Measurements from ENCODE around the gene CEBPZ. TPM values are rescaled to one million over a fixed set of nuclear protein-coding genes. Genes with fewer than 3 reads are reported as not detected.

CEBPZ gene
- total and polyA plus RNA-seq, 3 experiments from 2014 or later, result 31.1 to 104 (median 100) TPM

GRCh38 chr2:37168217-37168981 lies 63.0 kb downstream of the CEBPZ start:
- H3K4me3 Mint-ChIP-seq, result no peak overlapping the region
- ChIA-PET POLR2A (no interaction called here), CTCF (interaction anchor here (0.8 to 3.4 kb wide), 5 partner anchors 11 to 709 kb away, joined by 3 to 26 read pairs (median 3); partner anchors contain the start of genes CEBPZ, CEBPZOS, EIF2AK2 and NDUFAF7)
- peak in 2 of 5 donors; percentile 31 to 33 for DNase-seq
- H3K27ac Mint-ChIP-seq, result peak overlapping the region in 1 of 8 donors; percentile 77
- no peak overlapping the region for H3K4me3 ChIP-seq (ENCODE audit: low read length)
- no peaks in the 10 kb centered on the region for H3K36me3 ChIP-seq (ENCODE audit: insufficient read depth, low read length)
- peaks cover 3 to 8% of the 10 kb centered on the region in 2 donors for H3K27me3 Mint-ChIP-seq
- peaks cover 7 to 17% (median 14%) of the 10 kb centered on the region in 5 donors for H3K9me3 Mint-ChIP-seq
- peaks cover 0 to 3% (median 0%) of the 10 kb centered on the region in 3 donors for H3K4me1 Mint-ChIP-seq
- H3K9me3 ChIP-seq (ENCODE audit: low read length), result no peaks in the 10 kb centered on the region
- H3K27ac ChIP-seq (ENCODE audit: low read depth, low read length), result no peak overlapping the region
- H3K27me3 ChIP-seq (ENCODE audit: insufficient read depth, low read length, poor library complexity, severe bottlenecking), result no peaks in the 10 kb centered on the region
- H3K4me1 ChIP-seq (ENCODE audit: insufficient read depth, low read length), result no peaks in the 10 kb centered on the region
- peaks cover 0 to 16% (median 2%) of the 10 kb centered on the region in 3 donors for H3K36me3 Mint-ChIP-seq

GRCh38 chr2:37167636-37168180 lies 63.7 kb downstream of the CEBPZ start:
- no peaks in the 10 kb centered on the region for H3K9me3 ChIP-seq (ENCODE audit: low read length)
- CTCF ChIA-PET, result interaction anchor here (0.8 to 3.4 kb wide), 4 partner anchors 11 to 710 kb away, joined by 3 to 26 read pairs (median 4); partner anchors contain the start of genes CEBPZOS and EIF2AK2
- POLR2A ChIA-PET, result no interaction called here
- no peak overlapping the region for H3K4me3 Mint-ChIP-seq
- no peaks in the 10 kb centered on the region for H3K4me1 ChIP-seq (ENCODE audit: insufficient read depth, low read length)
- peaks cover 0 to 16% (median 2%) of the 10 kb centered on the region in 3 donors for H3K36me3 Mint-ChIP-seq
- H3K27ac Mint-ChIP-seq, result peak overlapping the region in 1 of 8 donors; percentile 77
- H3K4me3 ChIP-seq (ENCODE audit: low read length), result no peak overlapping the region
- no peaks in the 10 kb centered on the region for H3K27me3 ChIP-seq (ENCODE audit: insufficient read depth, low read length, poor library complexity, severe bottlenecking)
- peaks cover 0 to 3% (median 0%) of the 10 kb centered on the region in 3 donors for H3K4me1 Mint-ChIP-seq
- H3K9me3 Mint-ChIP-seq, result peaks cover 7 to 17% (median 14%) of the 10 kb centered on the region in 5 donors
- H3K36me3 ChIP-seq (ENCODE audit: insufficient read depth, low read length), result no peaks in the 10 kb centered on the region
- DNase-seq, result no peak
- H3K27me3 Mint-ChIP-seq, result peaks cover 3 to 8% of the 10 kb centered on the region in 2 donors
- no peak overlapping the region for H3K27ac ChIP-seq (ENCODE audit: low read depth, low read length)

GRCh38 chr2:37164757-37165156 lies 66.6 kb downstream of the CEBPZ start:
- ChIA-PET POLR2A (no interaction called here), CTCF (no interaction called here)
- H3K36me3 ChIP-seq (ENCODE audit: insufficient read depth, low read length), result no peaks in the 10 kb centered on the region
- Mint-ChIP-seq H3K27ac (no peak overlapping the region), H3K4me3 (no peak overlapping the region), H3K4me1 (peaks cover 0 to 20% (median 6%) of the 10 kb centered on the region in 3 donors), H3K27me3 (peaks cover 1 to 8% of the 10 kb centered on the region in 2 donors), H3K9me3 (peaks cover 7 to 17% (median 14%) of the 10 kb centered on the region in 5 donors), H3K36me3 (peaks cover 2 to 16% (median 3%) of the 10 kb centered on the region in 3 donors)
- H3K9me3 ChIP-seq (ENCODE audit: low read length), result no peaks in the 10 kb centered on the region
- no peak overlapping the region for H3K4me3 ChIP-seq (ENCODE audit: low read length)
- no peak for DNase-seq
- no peaks in the 10 kb centered on the region for H3K4me1 ChIP-seq (ENCODE audit: insufficient read depth, low read length)
- no peaks in the 10 kb centered on the region for H3K27me3 ChIP-seq (ENCODE audit: insufficient read depth, low read length, poor library complexity, severe bottlenecking)
- H3K27ac ChIP-seq (ENCODE audit: low read depth, low read length), result no peak overlapping the region

GRCh38 chr2:37156857-37157714 lies 74.3 kb downstream of the CEBPZ start, which contains the start of gene EIF2AK2:
TSS of gene EIF2AK2 (minus strand) at chr2:37156980. CDS start at chr2:37147806, 9,174 bp downstream.
- Mint-ChIP-seq H3K27ac (peak within 1 kb of the TSS; percentile 92 to 98 (median 95)), H3K9me3 (no peaks in the 10 kb centered on the region), H3K4me3 (peak within 1 kb of the TSS; percentile 90 to 98 (median 95)), H3K27me3 (no peaks in the 10 kb centered on the region), H3K36me3 (peaks cover 9 to 30% (median 13%) of the 10 kb centered on the region in 3 donors), H3K4me1 (peaks cover 48 to 79% (median 50%) of the 10 kb centered on the region in 3 donors)
- H3K27ac ChIP-seq (ENCODE audit: low read depth, low read length), result peak within 1 kb of the TSS; percentile 78
- peaks cover 22% of the 10 kb centered on the region for H3K4me1 ChIP-seq (ENCODE audit: insufficient read depth, low read length)
- DNase-seq, result peak; percentile 79 to 91 (median 86)
- H3K27me3 ChIP-seq (ENCODE audit: insufficient read depth, low read length, poor library complexity, severe bottlenecking), result no peaks in the 10 kb centered on the region
- H3K4me3 ChIP-seq (ENCODE audit: low read length), result peak within 1 kb of the TSS; percentile 90
- ChIA-PET CTCF (interaction anchor here (1.0 to 4.6 kb wide), 2 partner anchors 11 to 74 kb away, joined by 3 to 26 read pairs; partner anchors contain the start of genes CEBPZ and NDUFAF7), POLR2A (interaction anchor here (1.0 to 1.5 kb wide), 3 partner anchors 40 to 150 kb away, joined by 3 to 4 read pairs (median 3); partner anchors contain the start of genes CEBPZ and NDUFAF7)
- no peaks in the 10 kb centered on the region for H3K9me3 ChIP-seq (ENCODE audit: low read length)
- H3K36me3 ChIP-seq (ENCODE audit: insufficient read depth, low read length), result no peaks in the 10 kb centered on the region

GRCh38 chr2:37156071-37156856 lies 75.1 kb downstream of the CEBPZ start:
- no peaks in the 10 kb centered on the region for H3K9me3 Mint-ChIP-seq
- peak overlapping the region; percentile 78 for H3K27ac ChIP-seq (ENCODE audit: low read depth, low read length)
- DNase-seq, result peak in 2 of 5 donors; percentile 2 to 12
- no peaks in the 10 kb centered on the region for H3K36me3 ChIP-seq (ENCODE audit: insufficient read depth, low read length)
- H3K36me3 Mint-ChIP-seq, result peaks cover 7 to 34% (median 13%) of the 10 kb centered on the region in 3 donors
- peaks cover 22% of the 10 kb centered on the region for H3K4me1 ChIP-seq (ENCODE audit: insufficient read depth, low read length)
- H3K27ac Mint-ChIP-seq, result peak overlapping the region; percentile 88 to 96 (median 94)
- POLR2A ChIA-PET, result interaction anchor here (0.5 to 1.0 kb wide), 4 partner anchors 10 to 164 kb away, joined by 3 to 4 read pairs (median 4); partner anchors contain the start of genes CEBPZ and NDUFAF7
- no peaks in the 10 kb centered on the region for H3K27me3 ChIP-seq (ENCODE audit: insufficient read depth, low read length, poor library complexity, severe bottlenecking)
- CTCF ChIA-PET, result interaction anchor here (1.0 to 4.6 kb wide), 2 partner anchors 12 to 22 kb away, joined by 3 to 26 read pairs; no protein-coding TSS in a partner anchor
- no peaks in the 10 kb centered on the region for H3K27me3 Mint-ChIP-seq
- peak overlapping the region; percentile 90 to 98 (median 95) for H3K4me3 Mint-ChIP-seq
- H3K4me3 ChIP-seq (ENCODE audit: low read length), result peak overlapping the region; percentile 90
- peaks cover 49 to 79% (median 58%) of the 10 kb centered on the region in 3 donors for H3K4me1 Mint-ChIP-seq
- no peaks in the 10 kb centered on the region for H3K9me3 ChIP-seq (ENCODE audit: low read length)

GRCh38 chr2:37154785-37155184 lies 76.6 kb downstream of the CEBPZ start:
- Histone ChIP-seq H3K36me3 (ENCODE audit: insufficient read depth, low read length) (no peaks in the 10 kb centered on the region), H3K9me3 (ENCODE audit: low read length) (no peaks in the 10 kb centered on the region), H3K4me3 (ENCODE audit: low read length) (no peak overlapping the region), H3K27ac (ENCODE audit: low read depth, low read length) (no peak overlapping the region), H3K4me1 (ENCODE audit: insufficient read depth, low read length) (peaks cover 22% of the 10 kb centered on the region), H3K27me3 (ENCODE audit: insufficient read depth, low read length, poor library complexity, severe bottlenecking) (no peaks in the 10 kb centered on the region)
- no peaks in the 10 kb centered on the region for H3K9me3 Mint-ChIP-seq
- CTCF ChIA-PET, result interaction anchor here (4.6 kb wide), 1 partner anchor 13 kb away, joined by 26 read pairs; no protein-coding TSS in a partner anchor
- H3K4me1 Mint-ChIP-seq, result peaks cover 62 to 84% (median 73%) of the 10 kb centered on the region in 3 donors
- H3K36me3 Mint-ChIP-seq, result peaks cover 6 to 37% (median 13%) of the 10 kb centered on the region in 3 donors
- peak overlapping the region in 5 of 7 donors; percentile 93 to 98 (median 96) for H3K4me3 Mint-ChIP-seq
- no peak for DNase-seq
- POLR2A ChIA-PET, result interaction anchor here (0.6 to 0.9 kb wide), 2 partner anchors 44 to 77 kb away, joined by 3 to 4 read pairs; partner anchors contain the start of genes CEBPZ and NDUFAF7
- no peaks in the 10 kb centered on the region for H3K27me3 Mint-ChIP-seq
- H3K27ac Mint-ChIP-seq, result peak overlapping the region; percentile 34 to 96 (median 92)

Measured in CD8-positive, alpha-beta memory T cell (primary cell).